Measurements from ENCODE around the gene SCAF4.

DNA sequence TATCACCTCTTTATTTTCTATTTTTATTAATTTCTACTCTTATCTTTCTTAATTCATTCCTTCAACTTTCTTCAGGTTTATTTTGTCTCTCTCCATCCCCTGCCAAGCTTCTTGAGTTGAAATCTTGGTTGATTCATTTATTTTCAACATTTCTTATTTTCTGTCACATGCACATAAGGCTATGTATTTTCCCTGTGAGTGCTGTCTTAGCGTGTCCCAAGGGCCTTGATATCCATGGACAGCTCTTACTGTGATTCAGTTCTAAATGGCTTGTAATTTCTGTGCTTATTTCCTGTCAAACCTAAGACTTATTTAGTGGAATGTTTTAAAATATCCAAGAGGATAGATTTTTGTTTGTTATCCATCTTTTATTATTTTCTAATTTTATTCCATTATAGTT, 36.8 kb upstream of the SCAF4 start:
- TF ChIP-seq, protein P1, sequence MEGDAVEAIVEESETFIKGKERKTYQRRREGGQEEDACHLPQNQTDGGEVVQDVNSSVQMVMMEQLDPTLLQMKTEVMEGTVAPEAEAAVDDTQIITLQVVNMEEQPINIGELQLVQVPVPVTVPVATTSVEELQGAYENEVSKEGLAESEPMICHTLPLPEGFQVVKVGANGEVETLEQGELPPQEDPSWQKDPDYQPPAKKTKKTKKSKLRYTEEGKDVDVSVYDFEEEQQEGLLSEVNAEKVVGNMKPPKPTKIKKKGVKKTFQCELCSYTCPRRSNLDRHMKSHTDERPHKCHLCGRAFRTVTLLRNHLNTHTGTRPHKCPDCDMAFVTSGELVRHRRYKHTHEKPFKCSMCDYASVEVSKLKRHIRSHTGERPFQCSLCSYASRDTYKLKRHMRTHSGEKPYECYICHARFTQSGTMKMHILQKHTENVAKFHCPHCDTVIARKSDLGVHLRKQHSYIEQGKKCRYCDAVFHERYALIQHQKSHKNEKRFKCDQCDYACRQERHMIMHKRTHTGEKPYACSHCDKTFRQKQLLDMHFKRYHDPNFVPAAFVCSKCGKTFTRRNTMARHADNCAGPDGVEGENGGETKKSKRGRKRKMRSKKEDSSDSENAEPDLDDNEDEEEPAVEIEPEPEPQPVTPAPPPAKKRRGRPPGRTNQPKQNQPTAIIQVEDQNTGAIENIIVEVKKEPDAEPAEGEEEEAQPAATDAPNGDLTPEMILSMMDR (conservative IDR thresholded peaks at IDR 0.05 in 1 of 2, IDR thresholded peaks at IDR 0.05 in 1 of 2; ENCODE audit: extremely low read depth in 1 of 2, insufficient read depth in 1 of 2, low read depth in 1 of 2, low read length in 2 of 2), result no peak
- TF ChIP-seq EZH2 (IDR thresholded peaks at IDR 0.05; ENCODE audit: borderline replicate concordance, low read length), result no peak
